ENCODE data around the gene CHD9.

GRCh38 chr16:53249331-53249730 lies 194.5 kb downstream of the CHD9 start:
- TF ChIP-seq YY1 (IDR thresholded peaks at IDR 0.05; ENCODE audit: insufficient read depth, insufficient read length) (no peak), ZNF274 (IDR thresholded peaks at IDR 0.05; ENCODE audit: low read depth, low read length) (no peak)

Measured in NT2/D1 (cell line).